Endothelial cell of umbilical vein (primary cell): ENCODE data around the gene ZNF385C.

Source experiments
- CTCF ChIP-seq, 2 donors: IDR thresholded peaks; 1 replicate in 1 of 2; 2 replicates in 1 of 2; pipeline ENCODE4 v1.5.1; 2011; ENCODE audit warnings: low read length in 2 of 2, mild to moderate bottlenecking in 2 of 2, moderate library complexity in 2 of 2, control low read depth in 1 of 2, inconsistent platforms in 1 of 2, low read depth in 1 of 2; ENCODE audit not compliant: insufficient read depth in 1 of 2; ENCODE audit errors: extremely low read depth in 1 of 2
- EZH2 ChIP-seq: IDR thresholded peaks from 2 replicates; pipeline ENCODE4 v1.6.1; 2012; ENCODE audit warnings: borderline replicate concordance, low read depth, mild to moderate bottlenecking, moderate library complexity, low read length, inconsistent platforms; ENCODE audit not compliant: severe bottlenecking
- FOS ChIP-seq: IDR thresholded peaks from 2 replicates; pipeline ENCODE4 v1.6.1; 2011; ENCODE audit warnings: mild to moderate bottlenecking, low read length, moderate library complexity, borderline replicate concordance; ENCODE audit not compliant: insufficient read depth
- JUN ChIP-seq: IDR thresholded peaks from 2 replicates; pipeline ENCODE4 v1.6.1; 2011; ENCODE audit warnings: borderline replicate concordance, low read depth; ENCODE audit not compliant: insufficient read length, insufficient read depth
- MAX ChIP-seq: IDR thresholded peaks from 2 replicates; pipeline ENCODE4 v1.6.1; 2011; ENCODE audit not compliant: insufficient read depth, insufficient read length
- POLR2A ChIP-seq: IDR thresholded peaks from 2 replicates; pipeline ENCODE4 v1.6.1; 2012; ENCODE audit warnings: low read depth, mild to moderate bottlenecking, control low read depth, low read length
- POLR2AphosphoS5 ChIP-seq: IDR thresholded peaks from 2 replicates; pipeline ENCODE4 v1.6.1; 2012; ENCODE audit warnings: low read depth, mild to moderate bottlenecking, control low read depth, low read length, moderate library complexity; ENCODE audit not compliant: insufficient read depth

- TF ChIP-seq POLR2AphosphoS5 (no peak), CTCF (IDR thresholded peaks at IDR 0.05; ENCODE audit: extremely low read depth in 1 of 2, insufficient read depth in 1 of 2, low read depth in 1 of 2, low read length in 2 of 2) (no peak), POLR2A (no peak), EZH2 (no peak), FOS (no peak), JUN (no peak), MAX (no peak)
Observed at GRCh38 chr17:42109086-42109485, 10.8 kb upstream of the ZNF385C start.
